GM12865 (cell line): ENCODE measurements around the gene SAFB.

ENCODE experiments used
- DNase-seq: peaks from one replicate; pipeline ENCODE4 v3.0.0; 2010; ENCODE audit warnings: low read depth
- H3K4me3 ChIP-seq: 2 replicates; pipeline ENCODE4 v1.5.1; 2011; ENCODE audit warnings: mild to moderate bottlenecking, low read depth, low read length, control low read depth
- CTCF ChIP-seq: IDR thresholded peaks from 2 replicates; pipeline ENCODE4 v1.5.1; 2011; ENCODE audit warnings: low read length, control low read depth, low read depth, inconsistent platforms; ENCODE audit not compliant: insufficient read depth; ENCODE audit errors: missing control alignments

The SAFB gene

GRCh38 chr19:5595129-5595528, 27.8 kb upstream of the SAFB start:
- no peak for TF ChIP-seq CTCF
- DNase-seq: no peak
- no peak overlapping the region for H3K4me3 ChIP-seq

GRCh38 chr19:5595745-5596144, 27.1 kb upstream of the SAFB start:
- no peak for DNase-seq
- no peak overlapping the region for H3K4me3 ChIP-seq
- no peak for TF ChIP-seq CTCF

GRCh38 chr19:5600797-5601196, 22.1 kb upstream of the SAFB start:
- DNase-seq: no peak
- no peak for TF ChIP-seq CTCF

GRCh38 chr19:5603626-5604025, 19.3 kb upstream of the SAFB start:
- H3K4me3 ChIP-seq: no peak overlapping the region
- no peak for TF ChIP-seq CTCF
- DNase-seq: no peak

More at GRCh38 chr19:5600797-5601196, 22.1 kb upstream of the SAFB start:
- no peak overlapping the region for H3K4me3 ChIP-seq

- no peak for DNase-seq
- no peak for TF ChIP-seq CTCF
- H3K4me3 ChIP-seq: no peak overlapping the region
Observed at GRCh38 chr19:5605362-5605761, 17.5 kb upstream of the SAFB start.

- no peak for DNase-seq
- no peak overlapping the region for H3K4me3 ChIP-seq
- no peak for TF ChIP-seq CTCF
Observed at GRCh38 chr19:5607318-5608275, 15.3 kb upstream of the SAFB start.
